ENCODE data around the gene TNFSF13B. TPM values are rescaled to one million over a fixed set of nuclear protein-coding genes. Genes with fewer than 3 reads are reported as not detected.
A peak's percentile ranks its signal among the peaks of the same experiment; 100 is the strongest.

The TNFSF13B gene
- total and polyA plus RNA-seq, 12 donors: 0.52 to 20.8 (median 2.0) TPM

DNA sequence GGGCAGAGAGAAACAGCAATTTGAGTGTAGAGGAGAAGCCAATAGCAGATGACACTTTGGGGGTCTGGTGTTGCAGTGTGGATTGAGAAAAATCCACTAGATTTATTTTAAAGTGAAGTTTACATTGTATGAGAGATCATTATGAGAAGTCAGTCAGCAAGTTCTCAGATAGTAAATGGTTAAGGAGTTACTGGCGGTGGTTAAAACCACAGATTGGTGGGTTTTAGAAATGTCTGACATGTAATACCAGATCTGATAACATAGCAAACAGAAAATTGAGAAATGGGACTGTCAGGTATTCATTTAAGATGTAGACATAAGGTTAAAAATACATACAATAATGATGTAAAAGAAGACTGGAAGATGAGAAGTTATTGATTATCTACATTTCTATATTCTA is 44.1 kb upstream of the TNFSF13B start:
- H3K4me1 ChIP-seq: peaks cover 4 to 76% (median 57%) of the 10 kb centered on the region in 9 donors
- TF ChIP-seq, protein P1, sequence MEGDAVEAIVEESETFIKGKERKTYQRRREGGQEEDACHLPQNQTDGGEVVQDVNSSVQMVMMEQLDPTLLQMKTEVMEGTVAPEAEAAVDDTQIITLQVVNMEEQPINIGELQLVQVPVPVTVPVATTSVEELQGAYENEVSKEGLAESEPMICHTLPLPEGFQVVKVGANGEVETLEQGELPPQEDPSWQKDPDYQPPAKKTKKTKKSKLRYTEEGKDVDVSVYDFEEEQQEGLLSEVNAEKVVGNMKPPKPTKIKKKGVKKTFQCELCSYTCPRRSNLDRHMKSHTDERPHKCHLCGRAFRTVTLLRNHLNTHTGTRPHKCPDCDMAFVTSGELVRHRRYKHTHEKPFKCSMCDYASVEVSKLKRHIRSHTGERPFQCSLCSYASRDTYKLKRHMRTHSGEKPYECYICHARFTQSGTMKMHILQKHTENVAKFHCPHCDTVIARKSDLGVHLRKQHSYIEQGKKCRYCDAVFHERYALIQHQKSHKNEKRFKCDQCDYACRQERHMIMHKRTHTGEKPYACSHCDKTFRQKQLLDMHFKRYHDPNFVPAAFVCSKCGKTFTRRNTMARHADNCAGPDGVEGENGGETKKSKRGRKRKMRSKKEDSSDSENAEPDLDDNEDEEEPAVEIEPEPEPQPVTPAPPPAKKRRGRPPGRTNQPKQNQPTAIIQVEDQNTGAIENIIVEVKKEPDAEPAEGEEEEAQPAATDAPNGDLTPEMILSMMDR (IDR thresholded peaks at IDR 0.05): no peak
- ATAC-seq (no peak), DNase-seq (no peak)
- no peaks in the 10 kb centered on the region for H3K27me3 ChIP-seq
- peaks cover 0 to 14% (median 0%) of the 10 kb centered on the region in 9 donors for H3K36me3 ChIP-seq
- H3K4me3 ChIP-seq: no peak overlapping the region
- intact Hi-C loops (cut with DNase I): loop anchor here in 3 of 10 donors (5.0 to 10.0 kb wide), 4 partner anchors 49 to 667 kb away; no protein-coding TSS in a partner anchor
- no peaks in the 10 kb centered on the region for H3K9me3 ChIP-seq
- WGBS, 2 donors: 72 to 83% methylated on average over 1 of the region's 1 CpG
- H3K27ac ChIP-seq: no peak overlapping the region

DNA sequence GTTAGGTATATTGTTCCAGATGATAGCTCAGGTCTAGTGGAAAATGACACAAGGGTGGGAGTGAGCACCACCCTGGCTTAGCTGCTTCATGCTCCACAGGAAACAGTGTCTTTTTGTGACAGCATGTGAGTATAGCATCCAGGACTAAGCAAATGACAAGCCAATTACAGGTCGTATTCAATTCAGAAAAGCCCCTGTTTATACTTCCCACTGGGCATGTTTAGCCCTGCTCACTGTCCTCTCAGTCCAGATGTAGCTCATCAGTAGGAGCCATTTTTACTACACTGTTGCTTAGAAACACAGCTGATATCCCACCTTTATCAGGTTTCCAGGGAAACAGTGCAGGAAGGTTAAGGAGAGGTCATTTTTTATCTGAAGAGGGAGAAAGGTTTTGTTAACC is 43.3 kb upstream of the TNFSF13B start:
- TF ChIP-seq, protein P1 (IDR thresholded peaks at IDR 0.05): no peak
- peak in 7 of 8 donors; percentile 29 to 65 (median 46) for ATAC-seq
- 0 to 7% methylated on average over 1 of the region's 1 CpG for WGBS, 2 donors
- intact Hi-C loops (cut with DNase I): loop anchor here in 3 of 10 donors (5.0 to 10.0 kb wide), 4 partner anchors 49 to 666 kb away; no protein-coding TSS in a partner anchor
- Histone ChIP-seq H3K9me3 (no peaks in the 10 kb centered on the region), H3K4me1 (peaks cover 4 to 69% (median 50%) of the 10 kb centered on the region in 9 donors), H3K27me3 (no peaks in the 10 kb centered on the region), H3K4me3 (no peak overlapping the region), H3K36me3 (peaks cover 0 to 17% (median 0%) of the 10 kb centered on the region in 9 donors), H3K27ac (no peak overlapping the region)
- DNase-seq: no peak

DNA sequence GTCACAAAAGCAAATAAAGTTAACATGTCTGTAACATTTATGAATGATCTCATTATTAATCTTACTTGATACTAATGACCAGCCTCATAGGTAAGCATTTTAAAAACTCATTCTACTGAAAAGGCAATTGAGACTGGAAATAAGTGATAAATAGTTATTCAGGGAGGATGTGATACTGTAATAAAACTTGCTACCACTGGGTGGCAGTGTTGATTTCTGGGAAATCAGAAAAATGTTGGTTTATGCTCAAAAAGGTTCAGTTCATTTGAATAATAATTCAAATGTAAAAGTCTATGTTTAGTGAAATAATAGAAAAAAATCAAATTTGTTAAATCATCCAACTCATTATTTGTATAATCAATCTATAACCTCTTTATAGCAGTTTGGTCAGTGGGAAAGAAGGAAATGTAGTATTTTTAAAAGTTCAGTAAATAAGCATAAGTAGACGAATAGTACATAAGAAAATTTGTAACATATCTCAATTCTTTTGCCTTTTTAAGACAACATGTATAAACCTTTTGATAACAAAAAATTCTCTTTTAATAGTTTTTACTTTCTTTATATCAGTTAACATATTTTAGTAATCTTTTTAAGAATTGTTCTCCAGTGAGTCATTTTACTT is 41.8 kb upstream of the TNFSF13B start:
- Histone ChIP-seq H3K27me3 (no peaks in the 10 kb centered on the region), H3K27ac (no peak overlapping the region), H3K9me3 (no peaks in the 10 kb centered on the region), H3K4me3 (no peak overlapping the region), H3K36me3 (peaks cover 0 to 17% (median 0%) of the 10 kb centered on the region in 9 donors), H3K4me1 (peaks cover 4 to 54% (median 38%) of the 10 kb centered on the region in 9 donors)
- TF ChIP-seq, protein P1 (IDR thresholded peaks at IDR 0.05): peak; percentile 73 to 87 (median 81)
- WGBS, 2 donors: 93 to 94% methylated on average over 1 of the region's 1 CpG
- no peak for ATAC-seq
- peak in 1 of 2 donors; percentile 24 for DNase-seq
- intact Hi-C loops (cut with DNase I): loop anchor here in 3 of 10 donors (5.0 to 10.0 kb wide), 4 partner anchors 47 to 665 kb away; no protein-coding TSS in a partner anchor

DNA sequence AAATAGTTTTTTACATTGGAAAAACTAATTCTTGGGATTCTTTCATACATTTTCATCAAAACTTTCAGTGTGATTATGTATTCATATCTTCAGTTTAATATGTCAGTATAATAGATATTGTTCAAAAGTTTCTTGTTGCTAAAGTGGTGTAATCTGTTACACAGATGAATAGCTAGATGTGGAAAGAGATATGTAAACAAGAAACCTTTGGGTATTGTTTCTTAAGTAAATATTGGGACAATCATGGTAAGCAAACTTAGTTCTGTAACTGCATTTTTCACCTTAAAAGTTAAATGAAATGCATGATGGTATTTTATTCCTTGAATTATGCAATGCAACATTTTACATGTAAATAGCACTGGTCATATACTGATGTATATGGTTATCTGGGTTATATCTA is 39.1 kb upstream of the TNFSF13B start:
- Histone ChIP-seq H3K4me1 (peaks cover 4 to 27% (median 14%) of the 10 kb centered on the region in 9 donors), H3K9me3 (no peaks in the 10 kb centered on the region), H3K4me3 (no peak overlapping the region), H3K36me3 (peaks cover 0 to 17% (median 0%) of the 10 kb centered on the region in 9 donors), H3K27me3 (no peaks in the 10 kb centered on the region), H3K27ac (no peak overlapping the region)
- intact Hi-C loops (cut with DNase I): no loop called here
- TF ChIP-seq, protein P1 (IDR thresholded peaks at IDR 0.05): no peak
- DNase-seq (no peak), ATAC-seq (no peak)

Data from heart right ventricle (tissue), 16 donors.